Neuronal stem cell (in vitro differentiated cells): ENCODE data around the gene CADM2.

Experiments
- DNase-seq: peaks from one replicate; pipeline ENCODE4 v3.0.0-alpha.2; 2013; ENCODE audit warnings: low spot score
- H2AFZ ChIP-seq: one replicate; pipeline ENCODE4 v1.6.1; 2013; ENCODE audit warnings: mild to moderate bottlenecking, low read length, inconsistent platforms
- H2AK5ac ChIP-seq: 2 replicates; pipeline ENCODE4 v1.6.1; 2013; ENCODE audit warnings: low read depth, mild to moderate bottlenecking, inconsistent platforms, low read length, moderate library complexity, mixed read lengths
- H2BK120ac ChIP-seq: 2 replicates; pipeline ENCODE4 v1.6.1; 2013; ENCODE audit warnings: low read depth, mild to moderate bottlenecking, inconsistent platforms, low read length, moderate library complexity, mixed read lengths
- H2BK12ac ChIP-seq: one replicate; pipeline ENCODE4 v1.6.1; 2013; ENCODE audit warnings: low read length, inconsistent platforms
- H2BK15ac ChIP-seq: 2 replicates; pipeline ENCODE4 v1.6.1; 2013; ENCODE audit warnings: mild to moderate bottlenecking, low read length, inconsistent platforms, mixed read lengths
- H2BK5ac ChIP-seq: one replicate; pipeline ENCODE4 v1.6.1; 2013; ENCODE audit warnings: inconsistent platforms, mild to moderate bottlenecking, low read length, moderate library complexity
- H3K14ac ChIP-seq: one replicate; pipeline ENCODE4 v1.6.1; 2013; ENCODE audit warnings: low read length, inconsistent platforms
- H3K18ac ChIP-seq: 2 replicates; pipeline ENCODE4 v1.6.1; 2013; ENCODE audit warnings: low read length, inconsistent platforms
- H3K23ac ChIP-seq: 2 replicates; pipeline ENCODE4 v1.6.1; 2013; ENCODE audit warnings: low read depth, mild to moderate bottlenecking, mixed read lengths, low read length, inconsistent platforms; ENCODE audit not compliant: poor library complexity
- H3K27ac ChIP-seq: replicated peaks from 3 replicates; pipeline ENCODE4 v1.5.1; 2013; ENCODE audit warnings: low read length, inconsistent platforms
- H3K27me3 ChIP-seq, 3 experiments: 2 replicates each; pipeline ENCODE4 v1.6.1; 2013; ENCODE audit warnings: low read length in 3 of 3, mild to moderate bottlenecking in 2 of 3, inconsistent platforms in 1 of 3, low read depth in 1 of 3, mixed read lengths in 1 of 3, moderate library complexity in 1 of 3; ENCODE audit not compliant: control insufficient read depth in 3 of 3, insufficient read depth in 3 of 3
- H3K36me3 ChIP-seq, 2 donors: replicated peaks in 1 of 2; 2 replicates each; pipeline ENCODE4 v1.6.1; 2013; ENCODE audit warnings: low read length in 2 of 2; ENCODE audit not compliant: control insufficient read depth in 2 of 2, insufficient read depth in 2 of 2
- H3K4ac ChIP-seq: 2 replicates; pipeline ENCODE4 v1.6.1; 2013; ENCODE audit warnings: inconsistent platforms, mild to moderate bottlenecking, low read length, moderate library complexity
- H3K4me1 ChIP-seq, 2 donors: 1 replicate in 1 of 2; 2 replicates in 1 of 2; pipeline ENCODE4 v1.6.1; 2013; ENCODE audit warnings: low read length in 2 of 2, low read depth in 1 of 2; ENCODE audit not compliant: control insufficient read depth in 2 of 2, insufficient read depth in 1 of 2
- H3K4me2 ChIP-seq: one replicate; pipeline ENCODE4 v1.6.1; 2013; ENCODE audit warnings: mild to moderate bottlenecking, low read length, inconsistent platforms; ENCODE audit not compliant: insufficient read depth, poor library complexity, severe bottlenecking
- H3K4me3 ChIP-seq, 2 donors: 2 replicates each; pipeline ENCODE4 v1.5.1; 2013; ENCODE audit warnings: low read length in 2 of 2, mild to moderate bottlenecking in 2 of 2, inconsistent platforms in 1 of 2, moderate library complexity in 1 of 2
- H3K79me1 ChIP-seq: one replicate; pipeline ENCODE4 v1.6.1; 2013; ENCODE audit warnings: low read depth, mild to moderate bottlenecking, inconsistent platforms, low read length, moderate library complexity
- H3K9ac ChIP-seq: one replicate; pipeline ENCODE4 v1.6.1; 2013; ENCODE audit warnings: mild to moderate bottlenecking, low read depth, low read length, inconsistent platforms; ENCODE audit not compliant: poor library complexity
- H3K9me3 ChIP-seq, 2 donors: replicated peaks in 1 of 2; 2 replicates each; pipeline versions ENCODE3 to v1.6.1; 2013; ENCODE audit warnings: low read length in 2 of 2, mild to moderate bottlenecking in 2 of 2, inconsistent platforms in 1 of 2, low read depth in 1 of 2, mixed read lengths in 1 of 2, moderate library complexity in 1 of 2; ENCODE audit not compliant: control insufficient read depth in 2 of 2, insufficient read depth in 1 of 2
- H4K8ac ChIP-seq: one replicate; pipeline ENCODE4 v1.6.1; 2013; ENCODE audit warnings: low read depth, mild to moderate bottlenecking, inconsistent platforms, low read length, moderate library complexity
- H4K91ac ChIP-seq: one replicate; pipeline ENCODE4 v1.6.1; 2013; ENCODE audit warnings: low read length, low read depth, mild to moderate bottlenecking, inconsistent platforms; ENCODE audit not compliant: poor library complexity
- WGBS, 2 donors: extraction: QIAGEN DNeasy Blood & Tissue Kit; methylation state at CpG; one replicate each; pipeline ENCODE4 v1.1.7; 2013; ENCODE audit warnings: missing lambda C conversion rate in 2 of 2, mixed read lengths in 1 of 2; ENCODE audit not compliant: insufficient read length in 2 of 2, insufficient replicate concordance in 1 of 2; ENCODE audit errors: extremely low coverage in 2 of 2; 5-methylcytosine and 5-hydroxymethylcytosine counted together

The CADM2 gene

GRCh38 chr3:85193565-85193964 lies 234.8 kb downstream of the CADM2 start:
- Histone ChIP-seq H3K36me3 (no peaks in the 10 kb centered on the region), H4K91ac (no peak overlapping the region), H2BK5ac (no peak overlapping the region), H3K9me3 (no peaks in the 10 kb centered on the region), H3K4ac (no peak overlapping the region), H3K9ac (no peak overlapping the region), H3K18ac (no peak overlapping the region), H3K14ac (no peak overlapping the region), H2BK15ac (no peak overlapping the region), H3K4me1 (no peaks in the 10 kb centered on the region), H3K4me3 (no peak overlapping the region), H3K79me1 (no peaks in the 10 kb centered on the region), H3K23ac (no peak overlapping the region), H3K27me3 (no peaks in the 10 kb centered on the region), H3K4me2 (no peak overlapping the region), H2BK120ac (no peak overlapping the region), H2AFZ (no peak overlapping the region), H4K8ac (no peak overlapping the region), H3K27ac (no peak overlapping the region), H2BK12ac (no peak overlapping the region), H2AK5ac (no peak overlapping the region)
- no CpG with 5 or more reads among the region's 2 CpGs for WGBS, 2 donors
- no peak for DNase-seq

DNA sequence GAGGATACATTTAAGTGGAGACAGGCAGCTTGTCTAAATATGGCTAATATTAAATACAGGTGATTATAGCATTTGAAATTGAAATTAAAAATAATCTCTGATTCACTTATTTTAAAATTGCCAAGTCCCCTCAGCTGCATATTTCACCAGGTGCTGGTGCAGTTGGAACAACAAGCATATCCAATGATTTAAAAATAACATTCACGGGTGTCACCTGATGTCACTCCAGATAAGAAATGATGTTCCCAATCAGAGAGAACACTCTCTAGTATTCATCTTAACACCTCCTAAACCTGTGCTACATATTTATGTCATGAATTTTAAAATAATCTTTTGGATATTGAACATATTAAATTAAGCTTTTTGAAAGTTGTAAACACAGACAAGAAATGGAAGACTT lies 249.9 kb downstream of the CADM2 start:
- H3K4me2 ChIP-seq = no peak overlapping the region
- no peak for DNase-seq
- no peak overlapping the region for H4K8ac ChIP-seq
- no CpG with 5 or more reads among the region's 1 CpG for WGBS, 2 donors
- no peak overlapping the region for H3K27ac ChIP-seq
- no peak overlapping the region for H2BK15ac ChIP-seq
- H3K27me3 ChIP-seq = no peaks in the 10 kb centered on the region
- no peak overlapping the region for H3K4me3 ChIP-seq
- H3K79me1 ChIP-seq = no peaks in the 10 kb centered on the region
- no peak overlapping the region for H4K91ac ChIP-seq
- H2AK5ac ChIP-seq = no peak overlapping the region
- no peak overlapping the region for H3K4ac ChIP-seq
- H3K18ac ChIP-seq = no peak overlapping the region
- H3K14ac ChIP-seq = no peak overlapping the region
- H3K9me3 ChIP-seq = no peaks in the 10 kb centered on the region
- no peak overlapping the region for H3K23ac ChIP-seq
- H2BK12ac ChIP-seq = no peak overlapping the region
- H3K4me1 ChIP-seq = no peaks in the 10 kb centered on the region
- H2AFZ ChIP-seq = no peak overlapping the region
- no peaks in the 10 kb centered on the region for H3K36me3 ChIP-seq
- H2BK120ac ChIP-seq = no peak overlapping the region
- H3K9ac ChIP-seq = no peak overlapping the region
- H2BK5ac ChIP-seq = no peak overlapping the region

- H3K4me1 ChIP-seq = no peaks in the 10 kb centered on the region
- H2AK5ac ChIP-seq = no peak overlapping the region
- H3K4me2 ChIP-seq = no peak overlapping the region
- H3K4ac ChIP-seq = no peak overlapping the region
- no peak overlapping the region for H2BK15ac ChIP-seq
- no peak overlapping the region for H2BK120ac ChIP-seq
- no peak overlapping the region for H2AFZ ChIP-seq
- H3K9ac ChIP-seq = no peak overlapping the region
- no peak overlapping the region for H2BK12ac ChIP-seq
- no peak overlapping the region for H3K23ac ChIP-seq
- no peak overlapping the region for H4K8ac ChIP-seq
- DNase-seq = no peak
- no peak overlapping the region for H3K18ac ChIP-seq
- no peak overlapping the region for H3K4me3 ChIP-seq
- H2BK5ac ChIP-seq = no peak overlapping the region
- no CpG with 5 or more reads among the region's 2 CpGs for WGBS, 2 donors
- H3K36me3 ChIP-seq = no peaks in the 10 kb centered on the region
- H3K14ac ChIP-seq = no peak overlapping the region
- no peaks in the 10 kb centered on the region for H3K79me1 ChIP-seq
- no peak overlapping the region for H3K27ac ChIP-seq
- no peaks in the 10 kb centered on the region for H3K9me3 ChIP-seq
- no peaks in the 10 kb centered on the region for H3K27me3 ChIP-seq
- no peak overlapping the region for H4K91ac ChIP-seq
These were observed 251.8 kb downstream of the CADM2 start for GRCh38 chr3:85210540-85210939.

GRCh38 chr3:85228966-85229365 lies 270.2 kb downstream of the CADM2 start:
- Histone ChIP-seq H2BK120ac (no peak overlapping the region), H3K9ac (no peak overlapping the region), H2BK15ac (no peak overlapping the region), H2BK5ac (no peak overlapping the region), H4K91ac (no peak overlapping the region), H3K4me2 (no peak overlapping the region), H4K8ac (no peak overlapping the region), H3K23ac (no peak overlapping the region), H3K18ac (no peak overlapping the region), H3K4me1 (no peaks in the 10 kb centered on the region), H3K9me3 (no peaks in the 10 kb centered on the region), H2AFZ (peak overlapping the region; percentile 17), H3K36me3 (no peaks in the 10 kb centered on the region), H3K4me3 (no peak overlapping the region), H3K79me1 (no peaks in the 10 kb centered on the region), H3K4ac (no peak overlapping the region), H2AK5ac (no peak overlapping the region), H3K27me3 (no peaks in the 10 kb centered on the region), H3K14ac (no peak overlapping the region), H2BK12ac (no peak overlapping the region), H3K27ac (no peak overlapping the region)
- DNase-seq = no peak
- WGBS, 2 donors = no CpG with 5 or more reads among the region's 6 CpGs
